Suprapubic skin (tissue), 4 donors: Measurements from ENCODE around the gene STK24.

ENCODE experiments used
- EP300 ChIP-seq: sonication (generic); formaldehyde crosslinking; IDR thresholded peaks from one replicate; pipeline ENCODE4 v1.6.1; 2017; ENCODE audit warnings: antibody characterized with exemption
- POLR2AphosphoS5 ChIP-seq, 3 donors: sonication (generic); formaldehyde crosslinking; IDR thresholded peaks; one replicate each; pipeline ENCODE4 v1.6.1; 2017; ENCODE audit warnings: antibody characterized with exemption in 3 of 3
- TF ChIP-seq, protein P1 (sequence below), 2 donors: fragments of 200-600 bp in 1 of 2; fragments of 450-650 bp in 1 of 2; sonication (generic) in 1 of 2; IDR thresholded peaks; one replicate each; pipeline ENCODE4 v1.5.1; 2016 to 2019; ENCODE audit warnings: antibody characterized with exemption in 2 of 2, mild to moderate bottlenecking in 1 of 2, moderate library complexity in 1 of 2

DNA sequence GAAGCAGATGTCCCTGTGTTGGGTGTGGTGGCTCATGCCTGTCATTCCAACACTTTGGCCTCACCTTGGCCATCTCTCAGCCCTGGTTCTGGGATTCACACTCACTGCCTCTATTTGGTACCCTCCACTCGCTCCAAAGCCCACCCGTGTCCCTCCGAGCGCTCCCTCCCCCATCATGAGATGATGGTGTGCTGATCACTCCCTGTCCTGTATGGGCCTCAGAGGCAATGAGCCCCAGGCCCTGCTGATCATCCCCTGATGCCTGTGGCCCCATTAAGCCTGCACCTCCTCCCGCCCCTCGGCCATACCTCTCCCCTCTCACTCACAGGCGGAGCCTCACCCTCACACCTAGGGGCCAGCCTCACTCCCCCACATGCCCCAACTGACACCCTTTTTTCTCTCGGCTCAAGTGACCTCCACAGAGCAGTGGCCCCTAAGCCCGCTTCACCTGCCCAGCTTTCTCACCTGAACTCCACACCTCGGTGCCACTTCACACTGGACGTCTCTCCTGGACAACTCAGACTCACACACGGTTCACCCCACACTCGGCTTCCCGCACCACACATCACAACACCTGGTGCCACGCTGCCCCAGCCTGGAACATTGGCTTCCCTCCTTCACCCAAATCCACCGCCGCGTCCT is 114.5 kb downstream of the STK24 start:
- TF ChIP-seq, protein P1, sequence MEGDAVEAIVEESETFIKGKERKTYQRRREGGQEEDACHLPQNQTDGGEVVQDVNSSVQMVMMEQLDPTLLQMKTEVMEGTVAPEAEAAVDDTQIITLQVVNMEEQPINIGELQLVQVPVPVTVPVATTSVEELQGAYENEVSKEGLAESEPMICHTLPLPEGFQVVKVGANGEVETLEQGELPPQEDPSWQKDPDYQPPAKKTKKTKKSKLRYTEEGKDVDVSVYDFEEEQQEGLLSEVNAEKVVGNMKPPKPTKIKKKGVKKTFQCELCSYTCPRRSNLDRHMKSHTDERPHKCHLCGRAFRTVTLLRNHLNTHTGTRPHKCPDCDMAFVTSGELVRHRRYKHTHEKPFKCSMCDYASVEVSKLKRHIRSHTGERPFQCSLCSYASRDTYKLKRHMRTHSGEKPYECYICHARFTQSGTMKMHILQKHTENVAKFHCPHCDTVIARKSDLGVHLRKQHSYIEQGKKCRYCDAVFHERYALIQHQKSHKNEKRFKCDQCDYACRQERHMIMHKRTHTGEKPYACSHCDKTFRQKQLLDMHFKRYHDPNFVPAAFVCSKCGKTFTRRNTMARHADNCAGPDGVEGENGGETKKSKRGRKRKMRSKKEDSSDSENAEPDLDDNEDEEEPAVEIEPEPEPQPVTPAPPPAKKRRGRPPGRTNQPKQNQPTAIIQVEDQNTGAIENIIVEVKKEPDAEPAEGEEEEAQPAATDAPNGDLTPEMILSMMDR (IDR thresholded peaks at IDR 0.05): no peak
- TF ChIP-seq EP300: no peak
- TF ChIP-seq POLR2AphosphoS5 (IDR thresholded peaks at IDR 0.05): no peak
